H4 (cell line): ENCODE measurements around the gene SLC26A2. TPM values are rescaled to one million over a fixed set of nuclear protein-coding genes. Genes with fewer than 3 reads are reported as not detected.
A peak's percentile ranks its signal among the peaks of the same experiment; 100 is the strongest.
"Not testable (repeated sequence)": the region's sequence is repeated elsewhere in the genome, so short reads cannot be mapped to it uniquely, and the experiment has no call there.

Source experiments
- DNase-seq: peaks from one replicate; pipeline ENCODE4 v3.0.0-alpha.2; 2015; ENCODE audit warnings: low spot score
- total RNA-seq: library from RNA; depleted of rRNA; stranded (reverse); fragments of >200 nt; shearing (Covaris generic); gene quantifications from 2 replicates; pipeline ENCODE4 v1.2.3, GENCODE V29; 2014

SLC26A2 gene
- total RNA-seq, 1 experiment from 2014 or later, result 9.6 TPM

- no peak for DNase-seq
Observed at GRCh38 chr5:149936700-149937091, 23.9 kb upstream of the SLC26A2 start.

GRCh38 chr5:149937610-149938009 is 22.9 kb upstream of the SLC26A2 start:
- no peak for DNase-seq

GRCh38 chr5:149938279-149938678 is 22.3 kb upstream of the SLC26A2 start:
- peak; percentile 59 for DNase-seq

- DNase-seq, result peak; percentile 86
Observed at GRCh38 chr5:149938791-149939358, 21.7 kb upstream of the SLC26A2 start.

- no peak for DNase-seq
Observed at GRCh38 chr5:149939546-149939945, 21.0 kb upstream of the SLC26A2 start.

GRCh38 chr5:149940077-149940574 is 20.4 kb upstream of the SLC26A2 start:
- DNase-seq, result no peak

- DNase-seq, result no peak
Observed at GRCh38 chr5:149940941-149941644, 19.5 kb upstream of the SLC26A2 start.

- no peak for DNase-seq
Observed at GRCh38 chr5:149941795-149942194, 18.8 kb upstream of the SLC26A2 start.

GRCh38 chr5:149942199-149942598 is 18.4 kb upstream of the SLC26A2 start:
- DNase-seq, result no peak

GRCh38 chr5:149942741-149943169 is 17.8 kb upstream of the SLC26A2 start:
- DNase-seq, result not testable (repeated sequence)

- not testable (repeated sequence) for DNase-seq
Observed at GRCh38 chr5:149943177-149943949, 17.2 kb upstream of the SLC26A2 start.

- DNase-seq, result no peak
Observed at GRCh38 chr5:149944666-149945065, 15.9 kb upstream of the SLC26A2 start, which contains the start of gene PDE6A. TSS of gene PDE6A (minus strand) at chr5:149944793. CDS start at chr5:149944673, 120 bp downstream.

GRCh38 chr5:149946118-149946517 is 14.4 kb upstream of the SLC26A2 start:
- DNase-seq, result no peak

- no peak for DNase-seq
Observed at GRCh38 chr5:149948993-149949392, 11.6 kb upstream of the SLC26A2 start.

GRCh38 chr5:149951138-149951749 is 9.3 kb upstream of the SLC26A2 start:
- DNase-seq, result no peak

GRCh38 chr5:149953436-149954121 is 7.0 kb upstream of the SLC26A2 start:
- DNase-seq, result no peak

GRCh38 chr5:149954798-149955197 is 5.8 kb upstream of the SLC26A2 start:
- no peak for DNase-seq

GRCh38 chr5:149956685-149957084 is 3.9 kb upstream of the SLC26A2 start:
- no peak for DNase-seq

GRCh38 chr5:149957855-149958254 is 2.7 kb upstream of the SLC26A2 start:
- DNase-seq, result no peak

GRCh38 chr5:149959406-149960236 is 937 bp upstream of the SLC26A2 start:
- DNase-seq, result peak; percentile 60
